NB4 (cell line): ENCODE measurements around the gene SHISA6.

Experiments
- POLR2A ChIP-seq: IDR thresholded peaks from 2 replicates; pipeline ENCODE4 v1.6.1; 2011; ENCODE audit warnings: mild to moderate bottlenecking; ENCODE audit not compliant: insufficient read length; ENCODE audit errors: extremely low read depth
- TF ChIP-seq, protein P1 (sequence below): IDR thresholded peaks from one replicate; pipeline ENCODE4 v1.5.1; 2012; ENCODE audit warnings: low read depth, low read length
- TF ChIP-seq, protein P2 (sequence below): IDR thresholded peaks from 2 replicates; pipeline ENCODE4 v1.6.1; 2011; ENCODE audit warnings: low read depth, low read length

DNA sequence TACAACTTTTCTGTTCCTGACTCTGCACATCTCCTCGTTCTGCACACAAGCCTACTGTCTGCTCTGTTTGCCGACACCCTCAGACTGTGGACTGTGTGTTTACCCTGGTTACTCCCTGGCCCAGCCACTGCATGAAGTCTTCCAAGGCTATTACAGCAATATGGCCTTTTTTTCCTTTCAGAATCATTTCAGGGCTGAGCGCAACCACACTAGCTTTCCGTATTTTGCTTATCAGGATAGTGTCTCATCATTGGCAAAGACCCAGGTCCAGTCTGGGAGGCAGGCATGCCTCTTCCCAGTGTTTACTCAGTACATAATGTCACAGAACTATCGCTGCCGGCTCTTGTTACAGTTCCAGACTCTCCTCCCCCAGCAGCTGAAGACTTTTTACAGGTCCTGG lies 367.4 kb downstream of the SHISA6 start:
- TF ChIP-seq, protein P1, sequence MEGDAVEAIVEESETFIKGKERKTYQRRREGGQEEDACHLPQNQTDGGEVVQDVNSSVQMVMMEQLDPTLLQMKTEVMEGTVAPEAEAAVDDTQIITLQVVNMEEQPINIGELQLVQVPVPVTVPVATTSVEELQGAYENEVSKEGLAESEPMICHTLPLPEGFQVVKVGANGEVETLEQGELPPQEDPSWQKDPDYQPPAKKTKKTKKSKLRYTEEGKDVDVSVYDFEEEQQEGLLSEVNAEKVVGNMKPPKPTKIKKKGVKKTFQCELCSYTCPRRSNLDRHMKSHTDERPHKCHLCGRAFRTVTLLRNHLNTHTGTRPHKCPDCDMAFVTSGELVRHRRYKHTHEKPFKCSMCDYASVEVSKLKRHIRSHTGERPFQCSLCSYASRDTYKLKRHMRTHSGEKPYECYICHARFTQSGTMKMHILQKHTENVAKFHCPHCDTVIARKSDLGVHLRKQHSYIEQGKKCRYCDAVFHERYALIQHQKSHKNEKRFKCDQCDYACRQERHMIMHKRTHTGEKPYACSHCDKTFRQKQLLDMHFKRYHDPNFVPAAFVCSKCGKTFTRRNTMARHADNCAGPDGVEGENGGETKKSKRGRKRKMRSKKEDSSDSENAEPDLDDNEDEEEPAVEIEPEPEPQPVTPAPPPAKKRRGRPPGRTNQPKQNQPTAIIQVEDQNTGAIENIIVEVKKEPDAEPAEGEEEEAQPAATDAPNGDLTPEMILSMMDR, result no peak
- no peak for TF ChIP-seq POLR2A
- TF ChIP-seq, protein P2, sequence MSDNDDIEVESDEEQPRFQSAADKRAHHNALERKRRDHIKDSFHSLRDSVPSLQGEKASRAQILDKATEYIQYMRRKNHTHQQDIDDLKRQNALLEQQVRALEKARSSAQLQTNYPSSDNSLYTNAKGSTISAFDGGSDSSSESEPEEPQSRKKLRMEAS, result no peak
